Hepatocyte (in vitro differentiated cells): Measurements from ENCODE around the gene SPDYE2B. TPM values are rescaled to one million over a fixed set of nuclear protein-coding genes. Genes with fewer than 3 reads are reported as not detected.
"Not testable (repeated sequence)": the region's sequence is repeated elsewhere in the genome, so short reads cannot be mapped to it uniquely, and the experiment has no call there.

ENCODE experiments used
- DNase-seq: peaks from one replicate; pipeline ENCODE4 v3.0.0-alpha.2; 2016; ENCODE audit warnings: low spot score
- H2AFZ ChIP-seq: fragments of 200-600 bp; sonication (generic); 2 replicates; pipeline ENCODE4 v1.6.0; 2016; ENCODE audit warnings: antibody characterized with exemption, mild to moderate bottlenecking
- H3K27ac ChIP-seq: fragments of 200-600 bp; sonication (generic); 2 replicates; pipeline ENCODE4 v1.5.1; 2016; ENCODE audit warnings: mild to moderate bottlenecking
- H3K27me3 ChIP-seq: fragments of 200-600 bp; sonication (generic); 2 replicates; pipeline ENCODE4 v1.6.1; 2016
- H3K36me3 ChIP-seq: fragments of 200-600 bp; sonication (generic); replicated peaks from 2 replicates; pipeline ENCODE4 v1.5.1; 2016; ENCODE audit warnings: low read depth; ENCODE audit not compliant: insufficient read depth
- H3K4me1 ChIP-seq: fragments of 200-600 bp; sonication (generic); 2 replicates; pipeline ENCODE4 v1.5.1; 2016; ENCODE audit warnings: mild to moderate bottlenecking, moderate library complexity; ENCODE audit not compliant: insufficient read depth
- H3K4me2 ChIP-seq: fragments of 200-600 bp; sonication (generic); 2 replicates; pipeline ENCODE4 v1.6.0; 2016
- H3K4me3 ChIP-seq: fragments of 200-600 bp; sonication (generic); 2 replicates; pipeline ENCODE4 v1.5.1; 2016; ENCODE audit warnings: mild to moderate bottlenecking
- H3K79me2 ChIP-seq: fragments of 200-600 bp; sonication (generic); 2 replicates; pipeline ENCODE4 v1.6.0; 2017; ENCODE audit warnings: mild to moderate bottlenecking
- H3K9me2 ChIP-seq: fragments of 200-600 bp; sonication (generic); replicated peaks from 2 replicates; pipeline ENCODE4 v1.6.0; 2017; ENCODE audit warnings: mild to moderate bottlenecking; ENCODE audit not compliant: insufficient read depth
- H3K9me3 ChIP-seq: fragments of 200-600 bp; sonication (generic); 2 replicates; pipeline ENCODE4 v1.5.1; 2016; ENCODE audit warnings: low read depth, mild to moderate bottlenecking
- H4K20me1 ChIP-seq: fragments of 200-600 bp; sonication (generic); 2 replicates; pipeline ENCODE4 v1.6.0; 2016; ENCODE audit warnings: mild to moderate bottlenecking; ENCODE audit not compliant: insufficient read depth, poor library complexity, severe bottlenecking
- CTCF ChIP-seq: fragments of 200-600 bp; sonication (generic); IDR thresholded peaks from 2 replicates; pipeline ENCODE4 v1.5.1; 2016; ENCODE audit warnings: antibody characterized with exemption, mild to moderate bottlenecking; ENCODE audit not compliant: poor library complexity
- WGBS: methylation state at CpG from one replicate; pipeline ENCODE4 v1.1.6; 2016; ENCODE audit warnings: low lambda C conversion rate; ENCODE audit errors: missing lambda C conversion rate; 5-methylcytosine and 5-hydroxymethylcytosine counted together
- polyA plus RNA-seq: library from polyadenylated mRNA; unstranded; fragments of >200 nt; fragmentation: Nextera tagmentation; extraction: Ambion mirVana; gene quantifications from 2 replicates; pipeline ENCODE4 v1.2.1, GENCODE V29; 2016
- total RNA-seq: library from RNA; depleted of rRNA; stranded (reverse); fragments of >200 nt; gene quantifications from 2 replicates; pipeline ENCODE4 v1.2.3, GENCODE V29; 2014

Gene SPDYE2B
- total and polyA plus RNA-seq, 2 experiments from 2014 or later = not detected

- peak within 1 kb of the TSS; percentile 44 for H3K4me3 ChIP-seq
- H3K4me2 ChIP-seq = peak within 1 kb of the TSS; percentile 53
- H3K79me2 ChIP-seq, H3K9me3 ChIP-seq, H3K9me2 ChIP-seq, H3K36me3 ChIP-seq, H2AFZ ChIP-seq, H4K20me1 ChIP-seq, H3K27me3 ChIP-seq, H3K4me1 ChIP-seq: not testable (repeated sequence)
- WGBS = 1% methylated on average over 29 of the region's 63 CpGs
- peak within 1 kb of the TSS; percentile 65 for H3K27ac ChIP-seq
- TF ChIP-seq CTCF = peak; percentile 41
- DNase-seq = peak; percentile 94
Observed at GRCh38 chr7:102671166-102671955, 21.2 kb downstream of the SPDYE2B start, which contains the start of gene POLR2J2. Gene POLR2J2, minus strand, starts transcription at chr7:102671663. Its CDS starts 62 bp downstream, at chr7:102671601.

GRCh38 chr7:102671956-102672307 lies 21.8 kb downstream of the SPDYE2B start:
- H2AFZ ChIP-seq, H3K27ac ChIP-seq, H3K36me3 ChIP-seq, H4K20me1 ChIP-seq, H3K4me2 ChIP-seq, H3K79me2 ChIP-seq, H3K9me3 ChIP-seq, H3K4me3 ChIP-seq, H3K4me1 ChIP-seq, H3K27me3 ChIP-seq, H3K9me2 ChIP-seq, DNase-seq: not testable (repeated sequence)
- WGBS = no CpG with 5 or more reads among the region's 9 CpGs

GRCh38 chr7:102673447-102674067 lies 23.4 kb downstream of the SPDYE2B start:
- H2AFZ ChIP-seq, H3K9me2 ChIP-seq, H3K4me3 ChIP-seq, H3K36me3 ChIP-seq, H3K79me2 ChIP-seq, H3K9me3 ChIP-seq, DNase-seq, H3K4me2 ChIP-seq, H3K27ac ChIP-seq, H4K20me1 ChIP-seq, H3K4me1 ChIP-seq, H3K27me3 ChIP-seq: not testable (repeated sequence)
- WGBS = no CpG with 5 or more reads among the region's 9 CpGs

- H3K27me3 ChIP-seq, H3K36me3 ChIP-seq, H3K9me2 ChIP-seq, H3K79me2 ChIP-seq, DNase-seq, H3K4me1 ChIP-seq, H4K20me1 ChIP-seq, H3K4me2 ChIP-seq, H3K4me3 ChIP-seq, H3K27ac ChIP-seq, H3K9me3 ChIP-seq, H2AFZ ChIP-seq: not testable (repeated sequence)
- WGBS = 67% methylated on average over 1 of the region's 2 CpGs
Observed at GRCh38 chr7:102675545-102675944, 25.4 kb downstream of the SPDYE2B start.

- not testable (repeated sequence) for H3K9me2 ChIP-seq, H3K9me3 ChIP-seq, H4K20me1 ChIP-seq, H2AFZ ChIP-seq, DNase-seq, H3K79me2 ChIP-seq, H3K27me3 ChIP-seq, H3K4me1 ChIP-seq, H3K4me3 ChIP-seq, H3K4me2 ChIP-seq, H3K27ac ChIP-seq, H3K36me3 ChIP-seq
- WGBS = no CpG with 5 or more reads among the region's 5 CpGs
Observed at GRCh38 chr7:102680780-102681179, 30.7 kb downstream of the SPDYE2B start.

- H3K9me3 ChIP-seq, H3K4me2 ChIP-seq, H3K9me2 ChIP-seq, H2AFZ ChIP-seq, H4K20me1 ChIP-seq, H3K27ac ChIP-seq, DNase-seq, H3K4me1 ChIP-seq, H3K79me2 ChIP-seq, H3K36me3 ChIP-seq, H3K27me3 ChIP-seq, H3K4me3 ChIP-seq: not testable (repeated sequence)
- WGBS = no CpG with 5 or more reads among the region's 5 CpGs
Observed at GRCh38 chr7:102682560-102682959, 32.4 kb downstream of the SPDYE2B start.

- H3K27ac ChIP-seq, H3K4me3 ChIP-seq, H3K4me2 ChIP-seq, H2AFZ ChIP-seq, H3K9me2 ChIP-seq, DNase-seq, H3K27me3 ChIP-seq, H3K9me3 ChIP-seq, H4K20me1 ChIP-seq, H3K36me3 ChIP-seq, H3K4me1 ChIP-seq, H3K79me2 ChIP-seq: not testable (repeated sequence)
- WGBS = no CpG with 5 or more reads among the region's 37 CpGs
Observed at GRCh38 chr7:102688299-102689036, 38.3 kb downstream of the SPDYE2B start.
